ENCODE measurements around the gene DHX8.

DHX8 gene

GRCh38 chr17:43442711-43443110 is 41.1 kb upstream of the DHX8 start:
- no peak for TF ChIP-seq TAF1 (IDR thresholded peaks at IDR 0.05; ENCODE audit: borderline replicate concordance, insufficient read depth, low read length)
- no peak for TF ChIP-seq POLR2AphosphoS5 (IDR thresholded peaks at IDR 0.05; ENCODE audit: low read depth, low read length)
- no peak for TF ChIP-seq SIN3A (IDR thresholded peaks at IDR 0.05; ENCODE audit: borderline replicate concordance, insufficient read depth, low read length)
- no peak for TF ChIP-seq REST (IDR thresholded peaks at IDR 0.05; ENCODE audit: insufficient read depth in 1 of 2, low read depth in 2 of 2, low read length in 2 of 2)
- TF ChIP-seq FOXP2 (optimal IDR thresholded peaks at IDR 0.05; ENCODE audit: borderline replicate concordance, extremely low read depth, extremely low read length, insufficient read depth) = no peak

DNA sequence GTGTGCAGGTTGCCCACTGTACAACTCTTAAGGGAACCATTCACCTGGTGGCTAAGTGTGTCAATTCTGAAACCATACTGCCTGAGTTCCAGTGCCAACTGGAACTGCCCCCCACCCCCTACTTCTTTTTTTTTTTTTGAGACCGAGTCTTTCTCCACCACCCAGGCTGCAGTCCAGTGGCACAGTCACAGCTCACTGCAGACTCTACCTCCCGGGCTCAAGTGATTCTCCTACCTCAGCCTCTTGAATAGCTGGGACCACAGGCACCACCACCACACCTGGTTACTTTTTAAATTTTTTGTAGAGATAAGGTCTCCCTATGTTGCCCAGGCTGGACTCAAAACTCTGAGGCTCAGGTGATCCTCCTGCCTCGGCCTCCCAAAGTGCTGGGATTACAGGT is 40.4 kb upstream of the DHX8 start:
- TF ChIP-seq TAF1 (IDR thresholded peaks at IDR 0.05; ENCODE audit: borderline replicate concordance, insufficient read depth, low read length) (no peak), FOXP2 (optimal IDR thresholded peaks at IDR 0.05; ENCODE audit: borderline replicate concordance, extremely low read depth, extremely low read length, insufficient read depth) (no peak), POLR2AphosphoS5 (IDR thresholded peaks at IDR 0.05; ENCODE audit: low read depth, low read length) (no peak), REST (IDR thresholded peaks at IDR 0.05; ENCODE audit: insufficient read depth in 1 of 2, low read depth in 2 of 2, low read length in 2 of 2) (no peak), SIN3A (IDR thresholded peaks at IDR 0.05; ENCODE audit: borderline replicate concordance, insufficient read depth, low read length) (no peak)

GRCh38 chr17:43444223-43445008 is 39.4 kb upstream of the DHX8 start:
- no peak for TF ChIP-seq TAF1 (IDR thresholded peaks at IDR 0.05; ENCODE audit: borderline replicate concordance, insufficient read depth, low read length)

- TF ChIP-seq POLR2AphosphoS5 (IDR thresholded peaks at IDR 0.05; ENCODE audit: low read depth, low read length) = no peak
- TF ChIP-seq SIN3A (IDR thresholded peaks at IDR 0.05; ENCODE audit: borderline replicate concordance, insufficient read depth, low read length) = no peak
- TF ChIP-seq REST (IDR thresholded peaks at IDR 0.05; ENCODE audit: insufficient read depth in 1 of 2, low read depth in 2 of 2, low read length in 2 of 2) = no peak
- TF ChIP-seq TAF1 (IDR thresholded peaks at IDR 0.05; ENCODE audit: borderline replicate concordance, insufficient read depth, low read length) = no peak
- TF ChIP-seq FOXP2 (optimal IDR thresholded peaks at IDR 0.05; ENCODE audit: borderline replicate concordance, extremely low read depth, extremely low read length, insufficient read depth) = no peak
Measured at GRCh38 chr17:43445009-43445589, 38.7 kb upstream of the DHX8 start.

- no peak for TF ChIP-seq POLR2AphosphoS5 (IDR thresholded peaks at IDR 0.05; ENCODE audit: low read depth, low read length)
- TF ChIP-seq REST (IDR thresholded peaks at IDR 0.05; ENCODE audit: insufficient read depth in 1 of 2, low read depth in 2 of 2, low read length in 2 of 2) = no peak
- TF ChIP-seq FOXP2 (optimal IDR thresholded peaks at IDR 0.05; ENCODE audit: borderline replicate concordance, extremely low read depth, extremely low read length, insufficient read depth) = no peak
- TF ChIP-seq TAF1 (IDR thresholded peaks at IDR 0.05; ENCODE audit: borderline replicate concordance, insufficient read depth, low read length) = no peak
- no peak for TF ChIP-seq SIN3A (IDR thresholded peaks at IDR 0.05; ENCODE audit: borderline replicate concordance, insufficient read depth, low read length)
Measured at GRCh38 chr17:43446773-43447172, 37.0 kb upstream of the DHX8 start.

All from PFSK-1 (cell line).